ENCODE data around the gene CCBE1.

DNA sequence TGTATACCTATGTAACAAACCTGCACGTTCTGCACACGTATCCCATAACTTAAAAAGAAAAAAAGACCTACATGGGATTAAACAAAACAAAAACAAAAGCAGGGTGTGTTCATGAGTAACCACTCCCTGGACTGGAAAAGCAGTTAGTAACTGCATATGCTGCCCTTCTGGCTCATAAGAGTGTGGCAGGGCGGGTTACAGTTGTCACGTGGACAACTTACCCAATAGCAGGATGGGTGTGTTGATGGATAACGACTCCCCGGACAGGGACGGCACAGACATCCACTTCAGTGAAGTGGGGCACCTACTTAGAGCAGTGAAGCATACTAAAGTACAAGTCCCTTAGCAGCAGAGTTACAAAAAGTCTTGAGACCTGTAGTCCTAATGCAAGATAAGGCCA, 136.7 kb downstream of the CCBE1 start:
- TF ChIP-seq, protein P1, sequence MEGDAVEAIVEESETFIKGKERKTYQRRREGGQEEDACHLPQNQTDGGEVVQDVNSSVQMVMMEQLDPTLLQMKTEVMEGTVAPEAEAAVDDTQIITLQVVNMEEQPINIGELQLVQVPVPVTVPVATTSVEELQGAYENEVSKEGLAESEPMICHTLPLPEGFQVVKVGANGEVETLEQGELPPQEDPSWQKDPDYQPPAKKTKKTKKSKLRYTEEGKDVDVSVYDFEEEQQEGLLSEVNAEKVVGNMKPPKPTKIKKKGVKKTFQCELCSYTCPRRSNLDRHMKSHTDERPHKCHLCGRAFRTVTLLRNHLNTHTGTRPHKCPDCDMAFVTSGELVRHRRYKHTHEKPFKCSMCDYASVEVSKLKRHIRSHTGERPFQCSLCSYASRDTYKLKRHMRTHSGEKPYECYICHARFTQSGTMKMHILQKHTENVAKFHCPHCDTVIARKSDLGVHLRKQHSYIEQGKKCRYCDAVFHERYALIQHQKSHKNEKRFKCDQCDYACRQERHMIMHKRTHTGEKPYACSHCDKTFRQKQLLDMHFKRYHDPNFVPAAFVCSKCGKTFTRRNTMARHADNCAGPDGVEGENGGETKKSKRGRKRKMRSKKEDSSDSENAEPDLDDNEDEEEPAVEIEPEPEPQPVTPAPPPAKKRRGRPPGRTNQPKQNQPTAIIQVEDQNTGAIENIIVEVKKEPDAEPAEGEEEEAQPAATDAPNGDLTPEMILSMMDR (IDR thresholded peaks at IDR 0.05; ENCODE audit: insufficient read depth, low read length) = no peak
- TF ChIP-seq POLR2AphosphoS5 (IDR thresholded peaks at IDR 0.05; ENCODE audit: low read depth) (no peak), SPI1 (IDR thresholded peaks at IDR 0.05; ENCODE audit: borderline replicate concordance, low read depth) (no peak), GABPA (IDR thresholded peaks at IDR 0.05; ENCODE audit: low read depth) (no peak)
- TF ChIP-seq, protein P2, sequence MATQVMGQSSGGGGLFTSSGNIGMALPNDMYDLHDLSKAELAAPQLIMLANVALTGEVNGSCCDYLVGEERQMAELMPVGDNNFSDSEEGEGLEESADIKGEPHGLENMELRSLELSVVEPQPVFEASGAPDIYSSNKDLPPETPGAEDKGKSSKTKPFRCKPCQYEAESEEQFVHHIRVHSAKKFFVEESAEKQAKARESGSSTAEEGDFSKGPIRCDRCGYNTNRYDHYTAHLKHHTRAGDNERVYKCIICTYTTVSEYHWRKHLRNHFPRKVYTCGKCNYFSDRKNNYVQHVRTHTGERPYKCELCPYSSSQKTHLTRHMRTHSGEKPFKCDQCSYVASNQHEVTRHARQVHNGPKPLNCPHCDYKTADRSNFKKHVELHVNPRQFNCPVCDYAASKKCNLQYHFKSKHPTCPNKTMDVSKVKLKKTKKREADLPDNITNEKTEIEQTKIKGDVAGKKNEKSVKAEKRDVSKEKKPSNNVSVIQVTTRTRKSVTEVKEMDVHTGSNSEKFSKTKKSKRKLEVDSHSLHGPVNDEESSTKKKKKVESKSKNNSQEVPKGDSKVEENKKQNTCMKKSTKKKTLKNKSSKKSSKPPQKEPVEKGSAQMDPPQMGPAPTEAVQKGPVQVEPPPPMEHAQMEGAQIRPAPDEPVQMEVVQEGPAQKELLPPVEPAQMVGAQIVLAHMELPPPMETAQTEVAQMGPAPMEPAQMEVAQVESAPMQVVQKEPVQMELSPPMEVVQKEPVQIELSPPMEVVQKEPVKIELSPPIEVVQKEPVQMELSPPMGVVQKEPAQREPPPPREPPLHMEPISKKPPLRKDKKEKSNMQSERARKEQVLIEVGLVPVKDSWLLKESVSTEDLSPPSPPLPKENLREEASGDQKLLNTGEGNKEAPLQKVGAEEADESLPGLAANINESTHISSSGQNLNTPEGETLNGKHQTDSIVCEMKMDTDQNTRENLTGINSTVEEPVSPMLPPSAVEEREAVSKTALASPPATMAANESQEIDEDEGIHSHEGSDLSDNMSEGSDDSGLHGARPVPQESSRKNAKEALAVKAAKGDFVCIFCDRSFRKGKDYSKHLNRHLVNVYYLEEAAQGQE (IDR thresholded peaks at IDR 0.05; ENCODE audit: insufficient replicate concordance, low read depth) = no peak

Data from HL-60 (cell line).